HL-60 (cell line): ENCODE measurements around the gene LBR.

ENCODE experiments used
- CTCF ChIP-seq: IDR thresholded peaks from one replicate; pipeline ENCODE4 v1.5.1; 2011; ENCODE audit warnings: low read length, control low read depth, inconsistent platforms; ENCODE audit not compliant: insufficient read depth
- GABPA ChIP-seq: IDR thresholded peaks from 2 replicates; pipeline ENCODE4 v1.6.1; 2012; ENCODE audit warnings: low read depth
- POLR2AphosphoS5 ChIP-seq: IDR thresholded peaks from 2 replicates; pipeline ENCODE4 v1.6.1; 2012; ENCODE audit warnings: low read depth
- REST ChIP-seq: IDR thresholded peaks from 2 replicates; pipeline ENCODE4 v1.6.1; 2012; ENCODE audit warnings: low read depth; ENCODE audit not compliant: insufficient replicate concordance
- SPI1 ChIP-seq: IDR thresholded peaks from 2 replicates; pipeline ENCODE4 v1.6.1; 2012; ENCODE audit warnings: low read depth, mild to moderate bottlenecking, borderline replicate concordance

- TF ChIP-seq CTCF (no peak), REST (no peak), POLR2AphosphoS5 (no peak), SPI1 (no peak), GABPA (no peak)
Observed at GRCh38 chr1:225413708-225414375, 14.0 kb downstream of the LBR start.
